ENCODE results near the gene MEF2A.

Gene MEF2A

DNA sequence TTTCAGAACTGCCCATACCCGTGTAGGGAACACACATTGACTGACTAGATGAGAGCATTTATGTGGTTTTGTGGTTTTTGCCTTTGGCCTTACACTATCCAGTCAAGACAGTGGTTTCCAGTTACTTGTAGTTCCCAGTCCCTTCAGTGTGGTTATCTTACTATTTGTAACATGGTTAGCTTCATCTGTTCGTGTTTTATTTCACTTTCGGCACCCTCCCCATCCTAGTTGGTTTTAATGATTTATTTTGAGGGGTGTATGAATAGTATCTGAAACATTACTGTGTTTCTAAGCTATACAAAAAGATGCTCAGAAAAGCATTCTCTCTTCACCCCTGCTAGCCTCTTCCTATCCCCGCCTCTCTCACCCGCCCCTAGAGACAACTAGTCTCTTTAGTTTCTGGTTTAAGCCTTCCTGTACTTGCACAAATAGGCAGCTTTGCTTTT, 153.3 kb downstream of the MEF2A start:
- Histone ChIP-seq H3K27ac (ENCODE audit: low read depth, low read length) (no peak overlapping the region), H3K4me1 (ENCODE audit: control insufficient read depth, insufficient read depth, low read length) (no peaks in the 10 kb centered on the region), H3K9me3 (ENCODE audit: control insufficient read depth, insufficient read depth, low read length) (no peaks in the 10 kb centered on the region), H3K9ac (ENCODE audit: low read depth, low read length) (no peak overlapping the region), H3K36me3 (ENCODE audit: control insufficient read depth, insufficient read depth, low read length) (peaks cover 11% of the 10 kb centered on the region), H3K4me3 (ENCODE audit: low read depth, low read length) (no peak overlapping the region), H3K27me3 (ENCODE audit: control insufficient read depth, insufficient read depth, low read length) (no peaks in the 10 kb centered on the region)

DNA sequence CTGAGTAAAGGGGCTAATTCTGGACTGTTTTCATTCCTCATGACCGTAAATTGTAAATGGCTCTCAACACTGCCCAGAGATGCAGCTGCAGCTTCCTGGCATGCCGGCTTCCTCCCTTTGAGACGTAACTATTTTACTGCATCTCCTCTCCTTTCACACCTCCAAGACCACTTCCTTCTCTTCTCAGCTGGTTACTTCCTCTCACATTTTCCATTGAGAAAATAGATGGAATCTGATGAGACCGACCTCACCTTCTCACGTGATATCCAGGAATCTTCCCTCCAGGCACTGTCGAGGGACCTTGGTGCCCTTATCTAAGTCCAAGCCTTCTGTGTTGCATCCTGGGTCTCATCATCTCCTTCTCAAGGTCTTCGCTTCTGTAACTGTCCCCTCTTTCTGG, 154.7 kb downstream of the MEF2A start:
- no peaks in the 10 kb centered on the region for H3K27me3 ChIP-seq (ENCODE audit: control insufficient read depth, insufficient read depth, low read length)
- no peak overlapping the region for H3K27ac ChIP-seq (ENCODE audit: low read depth, low read length)
- H3K36me3 ChIP-seq (ENCODE audit: control insufficient read depth, insufficient read depth, low read length), result peaks cover 2% of the 10 kb centered on the region; the same call in 1 of the 2 replicates
- H3K4me1 ChIP-seq (ENCODE audit: control insufficient read depth, insufficient read depth, low read length), result no peaks in the 10 kb centered on the region
- no peak overlapping the region for H3K9ac ChIP-seq (ENCODE audit: low read depth, low read length)
- H3K4me3 ChIP-seq (ENCODE audit: low read depth, low read length), result no peak overlapping the region
- no peaks in the 10 kb centered on the region for H3K9me3 ChIP-seq (ENCODE audit: control insufficient read depth, insufficient read depth, low read length)

DNA sequence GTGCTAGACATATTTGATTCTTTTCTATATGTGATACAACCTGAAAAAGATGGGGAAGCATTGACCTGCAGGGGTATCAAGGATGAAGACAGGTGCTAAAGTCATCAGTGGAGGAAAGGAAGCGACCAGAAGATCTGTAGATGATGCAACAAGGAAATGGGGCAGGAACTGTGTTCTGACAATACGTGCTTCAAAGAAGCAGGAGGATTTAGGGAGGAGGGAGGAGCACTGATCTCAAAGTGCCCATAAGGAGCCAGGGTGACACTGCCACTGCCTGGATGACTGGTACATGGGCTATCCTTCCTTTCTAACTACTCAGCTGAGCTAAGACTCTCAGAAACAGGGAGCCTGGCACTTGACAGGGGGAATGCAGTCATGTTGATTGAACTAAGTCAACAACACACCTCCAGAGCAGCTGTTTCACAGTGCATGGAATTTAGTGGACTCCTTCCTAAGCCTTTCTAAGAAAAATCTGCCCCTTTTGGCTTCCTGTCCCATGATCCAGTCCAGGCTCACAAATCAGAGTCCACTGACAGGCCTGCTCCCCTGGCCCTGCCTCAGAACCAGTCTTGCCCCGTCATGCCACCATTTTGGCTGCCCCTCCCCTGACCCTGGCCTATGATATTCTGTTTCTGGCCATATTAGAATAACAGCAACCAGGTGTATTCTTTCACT, 155.5 kb downstream of the MEF2A start:
- Histone ChIP-seq H3K9me3 (ENCODE audit: control insufficient read depth, insufficient read depth, low read length) (no peaks in the 10 kb centered on the region), H3K36me3 (ENCODE audit: control insufficient read depth, insufficient read depth, low read length) (no peaks in the 10 kb centered on the region), H3K9ac (ENCODE audit: low read depth, low read length) (no peak overlapping the region), H3K4me1 (ENCODE audit: control insufficient read depth, insufficient read depth, low read length) (no peaks in the 10 kb centered on the region), H3K27ac (ENCODE audit: low read depth, low read length) (no peak overlapping the region), H3K27me3 (ENCODE audit: control insufficient read depth, insufficient read depth, low read length) (no peaks in the 10 kb centered on the region), H3K4me3 (ENCODE audit: low read depth, low read length) (no peak overlapping the region)

DNA sequence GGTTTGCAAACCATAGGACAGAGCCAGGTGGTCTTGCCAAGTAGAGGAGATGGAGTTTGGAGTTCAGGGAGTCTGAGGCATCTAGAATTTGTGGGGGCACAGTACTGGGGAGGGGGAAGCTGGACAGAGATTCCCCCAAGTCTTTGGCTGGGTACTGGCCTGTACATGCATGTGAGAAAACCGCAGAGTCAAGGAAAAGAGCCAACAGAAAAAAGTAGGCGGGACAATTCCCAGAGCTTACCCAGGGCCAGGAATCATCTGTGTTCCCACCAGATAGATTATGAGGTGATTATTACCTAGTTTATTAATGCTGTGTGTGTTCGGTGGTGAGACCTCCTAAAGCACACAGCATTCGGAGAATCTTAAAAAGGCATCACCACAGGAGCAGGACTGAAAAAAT, 156.1 kb downstream of the MEF2A start:
- Histone ChIP-seq H3K9me3 (ENCODE audit: control insufficient read depth, insufficient read depth, low read length) (no peaks in the 10 kb centered on the region), H3K4me1 (ENCODE audit: control insufficient read depth, insufficient read depth, low read length) (no peaks in the 10 kb centered on the region), H3K36me3 (ENCODE audit: control insufficient read depth, insufficient read depth, low read length) (no peaks in the 10 kb centered on the region), H3K4me3 (ENCODE audit: low read depth, low read length) (no peak overlapping the region), H3K27me3 (ENCODE audit: control insufficient read depth, insufficient read depth, low read length) (no peaks in the 10 kb centered on the region), H3K9ac (ENCODE audit: low read depth, low read length) (no peak overlapping the region), H3K27ac (ENCODE audit: low read depth, low read length) (no peak overlapping the region)

DNA sequence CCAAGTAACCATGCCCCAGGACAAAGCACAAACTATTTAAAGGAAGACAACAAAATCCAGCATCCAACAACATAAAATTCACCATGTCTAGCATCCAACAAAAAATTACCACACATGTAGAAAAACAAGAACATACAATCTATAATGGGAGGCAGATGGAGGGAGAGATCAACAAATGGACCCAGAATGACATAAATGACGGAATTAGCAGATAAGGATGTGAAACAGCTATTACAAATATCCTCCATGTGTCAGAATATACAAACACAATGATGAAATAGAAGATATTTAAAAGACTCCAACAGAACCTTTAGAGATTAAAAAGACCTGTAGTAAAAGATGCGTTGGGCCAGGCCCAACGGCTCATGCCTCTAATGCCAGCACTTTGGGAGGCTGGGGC, 156.6 kb downstream of the MEF2A start:
- Histone ChIP-seq H3K36me3 (ENCODE audit: control insufficient read depth, insufficient read depth, low read length) (no peaks in the 10 kb centered on the region), H3K27ac (ENCODE audit: low read depth, low read length) (no peak overlapping the region), H3K9me3 (ENCODE audit: control insufficient read depth, insufficient read depth, low read length) (no peaks in the 10 kb centered on the region), H3K4me3 (ENCODE audit: low read depth, low read length) (no peak overlapping the region), H3K27me3 (ENCODE audit: control insufficient read depth, insufficient read depth, low read length) (no peaks in the 10 kb centered on the region), H3K4me1 (ENCODE audit: control insufficient read depth, insufficient read depth, low read length) (no peaks in the 10 kb centered on the region), H3K9ac (ENCODE audit: low read depth, low read length) (no peak overlapping the region)

DNA sequence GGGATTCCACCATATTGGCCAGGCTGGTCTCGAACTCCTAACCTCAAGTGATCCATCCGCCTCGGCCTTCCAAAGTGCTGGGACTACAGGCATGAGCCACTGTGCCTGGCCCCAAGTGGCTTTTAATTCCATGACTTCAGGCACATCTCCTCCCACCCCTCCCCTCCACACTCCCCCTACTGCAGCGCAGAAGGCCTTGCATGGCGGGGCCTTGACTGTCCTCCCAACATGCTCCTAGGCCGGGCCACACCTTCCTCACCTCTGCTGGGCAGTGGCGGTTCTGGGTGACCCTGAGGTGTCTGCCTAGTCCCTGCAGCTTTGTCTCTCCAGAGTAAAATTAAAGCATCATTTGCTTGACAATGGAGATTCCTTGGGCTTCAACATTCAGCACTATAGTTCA, 160.5 kb downstream of the MEF2A start:
- no peak overlapping the region for H3K9ac ChIP-seq (ENCODE audit: low read depth, low read length)
- H3K4me1 ChIP-seq (ENCODE audit: control insufficient read depth, insufficient read depth, low read length), result peaks cover 14% of the 10 kb centered on the region
- H3K27ac ChIP-seq (ENCODE audit: low read depth, low read length), result no peak overlapping the region

DNA sequence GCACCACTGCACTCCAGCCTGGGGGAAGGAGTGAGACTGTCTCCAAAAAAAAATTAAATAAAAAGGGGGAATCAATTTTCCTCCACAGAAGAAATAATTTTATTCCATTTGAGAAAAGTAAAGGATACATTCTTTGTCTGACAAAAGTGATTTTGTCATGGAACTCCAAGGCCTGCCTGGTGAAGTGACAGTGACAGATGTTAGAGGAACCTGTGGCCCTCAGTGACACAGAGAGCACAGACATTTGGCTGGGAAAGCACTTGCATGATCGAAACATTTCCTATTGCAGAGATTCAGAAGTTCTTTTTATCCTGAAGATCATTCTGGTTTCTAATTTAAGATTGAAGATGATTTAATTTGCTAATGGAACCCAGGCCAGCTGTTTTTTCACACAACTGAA, 161.5 kb downstream of the MEF2A start:
- H3K27me3 ChIP-seq (ENCODE audit: control insufficient read depth, insufficient read depth, low read length), result peaks cover 7% of the 10 kb centered on the region
- H3K36me3 ChIP-seq (ENCODE audit: control insufficient read depth, insufficient read depth, low read length), result peaks cover 16% of the 10 kb centered on the region; the same call in 1 of the 2 replicates
- no peak overlapping the region for H3K27ac ChIP-seq (ENCODE audit: low read depth, low read length)
- H3K9ac ChIP-seq (ENCODE audit: low read depth, low read length), result no peak overlapping the region
- H3K4me3 ChIP-seq (ENCODE audit: low read depth, low read length), result no peak overlapping the region
- peaks cover 24% of the 10 kb centered on the region for H3K4me1 ChIP-seq (ENCODE audit: control insufficient read depth, insufficient read depth, low read length)
- no peaks in the 10 kb centered on the region for H3K9me3 ChIP-seq (ENCODE audit: control insufficient read depth, insufficient read depth, low read length)

More for the DNA sequence above, 160.5 kb downstream of the MEF2A start:
- H3K9me3 ChIP-seq (ENCODE audit: control insufficient read depth, insufficient read depth, low read length), result no peaks in the 10 kb centered on the region
- H3K36me3 ChIP-seq (ENCODE audit: control insufficient read depth, insufficient read depth, low read length), result peaks cover 16% of the 10 kb centered on the region; the same call in 1 of the 2 replicates
- H3K4me3 ChIP-seq (ENCODE audit: low read depth, low read length), result no peak overlapping the region
- no peaks in the 10 kb centered on the region for H3K27me3 ChIP-seq (ENCODE audit: control insufficient read depth, insufficient read depth, low read length)

DNA sequence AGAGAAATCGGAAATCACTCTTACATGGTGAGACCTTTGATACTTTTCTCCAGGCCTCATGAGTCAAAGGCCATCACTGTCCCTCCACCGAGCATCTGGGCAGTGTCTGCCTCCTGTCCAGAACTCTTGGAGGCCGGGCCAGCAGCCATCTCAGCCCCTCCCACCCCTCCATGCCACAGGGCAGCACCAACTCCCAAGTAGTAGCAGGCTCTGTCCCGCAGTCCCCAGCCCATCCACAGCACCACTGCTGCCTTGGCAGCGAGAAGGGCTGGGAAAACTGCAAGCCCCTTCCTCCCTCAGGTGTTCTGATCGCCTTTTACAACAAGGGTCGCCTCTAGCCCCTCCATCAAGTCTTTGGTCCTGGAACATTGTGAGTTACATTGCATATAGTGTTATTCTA, 161.9 kb downstream of the MEF2A start:
- H3K27me3 ChIP-seq (ENCODE audit: control insufficient read depth, insufficient read depth, low read length), result peaks cover 10% of the 10 kb centered on the region
- H3K27ac ChIP-seq (ENCODE audit: low read depth, low read length), result no peak overlapping the region
- H3K36me3 ChIP-seq (ENCODE audit: control insufficient read depth, insufficient read depth, low read length), result peaks cover 16% of the 10 kb centered on the region; the same call in 1 of the 2 replicates
- peaks cover 24% of the 10 kb centered on the region for H3K4me1 ChIP-seq (ENCODE audit: control insufficient read depth, insufficient read depth, low read length)
- no peak overlapping the region for H3K9ac ChIP-seq (ENCODE audit: low read depth, low read length)
- no peaks in the 10 kb centered on the region for H3K9me3 ChIP-seq (ENCODE audit: control insufficient read depth, insufficient read depth, low read length)
- no peak overlapping the region for H3K4me3 ChIP-seq (ENCODE audit: low read depth, low read length)

DNA sequence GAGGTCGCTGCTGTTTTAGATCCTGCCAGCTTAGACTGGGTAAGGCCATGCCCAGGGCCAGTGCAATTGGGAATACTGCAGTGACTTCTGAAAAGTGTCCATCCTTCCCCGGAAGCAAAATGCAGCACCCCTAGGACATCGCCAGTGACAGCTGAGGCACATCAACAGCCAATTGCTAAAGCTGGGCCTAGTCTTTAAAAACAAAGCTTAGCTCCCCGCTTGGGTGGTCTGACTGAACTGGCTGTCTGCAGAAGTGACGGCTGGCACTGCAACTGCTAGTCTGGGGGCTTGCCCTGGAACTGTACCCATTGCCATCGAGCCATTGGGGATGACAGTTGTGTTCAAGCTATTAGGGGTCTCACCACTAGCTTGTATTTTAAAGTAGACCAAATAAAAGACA, 163.1 kb downstream of the MEF2A start:
- Histone ChIP-seq H3K4me1 (ENCODE audit: control insufficient read depth, insufficient read depth, low read length) (peaks cover 24% of the 10 kb centered on the region), H3K27me3 (ENCODE audit: control insufficient read depth, insufficient read depth, low read length) (peaks cover 10% of the 10 kb centered on the region), H3K36me3 (ENCODE audit: control insufficient read depth, insufficient read depth, low read length) (peaks cover 16% of the 10 kb centered on the region; the same call in 1 of the 2 replicates), H3K9ac (ENCODE audit: low read depth, low read length) (no peak overlapping the region), H3K27ac (ENCODE audit: low read depth, low read length) (no peak overlapping the region), H3K9me3 (ENCODE audit: control insufficient read depth, insufficient read depth, low read length) (no peaks in the 10 kb centered on the region), H3K4me3 (ENCODE audit: low read depth, low read length) (no peak overlapping the region)

DNA sequence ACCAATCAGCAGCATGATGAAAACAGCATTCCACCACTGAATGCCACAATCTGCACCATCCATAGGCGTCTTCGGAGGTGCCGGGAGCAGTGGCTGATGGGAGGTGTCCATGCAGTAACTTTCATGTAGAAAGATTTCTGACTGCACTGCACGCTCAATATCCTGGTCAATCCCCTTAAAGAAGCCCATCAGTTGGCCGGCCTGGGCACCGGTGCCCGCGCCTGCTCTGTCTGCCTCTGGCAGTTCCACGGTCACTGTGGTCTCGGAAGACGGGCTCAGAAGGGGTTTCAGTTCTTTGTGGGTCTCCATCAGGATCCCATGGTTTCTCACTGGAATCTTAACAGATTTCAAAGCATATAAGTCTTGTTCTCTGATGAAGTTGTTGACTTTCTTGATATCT, 163.5 kb downstream of the MEF2A start:
- Histone ChIP-seq H3K27ac (ENCODE audit: low read depth, low read length) (no peak overlapping the region), H3K9me3 (ENCODE audit: control insufficient read depth, insufficient read depth, low read length) (no peaks in the 10 kb centered on the region), H3K27me3 (ENCODE audit: control insufficient read depth, insufficient read depth, low read length) (peaks cover 10% of the 10 kb centered on the region), H3K36me3 (ENCODE audit: control insufficient read depth, insufficient read depth, low read length) (peaks cover 16% of the 10 kb centered on the region; the same call in 1 of the 2 replicates), H3K4me1 (ENCODE audit: control insufficient read depth, insufficient read depth, low read length) (peaks cover 24% of the 10 kb centered on the region), H3K4me3 (ENCODE audit: low read depth, low read length) (no peak overlapping the region), H3K9ac (ENCODE audit: low read depth, low read length) (no peak overlapping the region)

DNA sequence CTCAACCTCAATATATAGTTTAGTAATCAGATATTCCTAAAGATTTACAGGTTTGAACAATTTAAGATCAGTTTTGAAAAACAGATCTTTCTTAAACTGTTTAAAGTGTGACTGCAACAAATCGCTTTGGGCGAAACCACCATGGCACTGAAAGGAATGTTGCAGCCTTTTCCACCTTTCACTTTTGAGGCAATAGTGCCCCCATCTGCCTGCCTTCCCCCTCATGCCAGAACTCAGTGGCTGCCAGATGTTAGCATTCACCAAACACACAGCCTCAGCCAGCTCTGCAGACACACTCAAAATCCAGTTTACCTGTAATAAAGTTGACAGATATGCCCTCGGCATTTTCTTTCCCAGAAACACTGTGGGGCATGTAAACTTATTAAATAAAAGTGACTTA, 164.1 kb downstream of the MEF2A start:
- H3K4me3 ChIP-seq (ENCODE audit: low read depth, low read length), result no peak overlapping the region
- peaks cover 24% of the 10 kb centered on the region for H3K4me1 ChIP-seq (ENCODE audit: control insufficient read depth, insufficient read depth, low read length)
- H3K9me3 ChIP-seq (ENCODE audit: control insufficient read depth, insufficient read depth, low read length), result no peaks in the 10 kb centered on the region
- H3K27ac ChIP-seq (ENCODE audit: low read depth, low read length), result no peak overlapping the region
- H3K27me3 ChIP-seq (ENCODE audit: control insufficient read depth, insufficient read depth, low read length), result peaks cover 10% of the 10 kb centered on the region
- no peak overlapping the region for H3K9ac ChIP-seq (ENCODE audit: low read depth, low read length)
- H3K36me3 ChIP-seq (ENCODE audit: control insufficient read depth, insufficient read depth, low read length), result peaks cover 16% of the 10 kb centered on the region; the same call in 1 of the 2 replicates
